Skeletal muscle tissue (tissue), 4 donors: Measurements from ENCODE around the gene DCUN1D5. TPM values are rescaled to one million over a fixed set of nuclear protein-coding genes. Genes with fewer than 3 reads are reported as not detected.

Experiments used
- H3K27ac ChIP-seq: one replicate; pipeline ENCODE4 v1.7.0; 2013; ENCODE audit warnings: mild to moderate bottlenecking, low read depth, low read length, inconsistent platforms
- H3K27me3 ChIP-seq, 3 donors: one replicate each; pipeline ENCODE4 v1.7.0; 2013; ENCODE audit warnings: low read length in 3 of 3; ENCODE audit not compliant: control insufficient read depth in 3 of 3, insufficient read depth in 3 of 3
- H3K36me3 ChIP-seq, 3 donors: one replicate each; pipeline ENCODE4 v1.7.0; 2013; ENCODE audit warnings: low read length in 3 of 3; ENCODE audit not compliant: control insufficient read depth in 3 of 3, insufficient read depth in 3 of 3
- H3K4me1 ChIP-seq, 3 donors: one replicate each; pipeline ENCODE4 v1.7.0; 2013; ENCODE audit warnings: low read length in 3 of 3, mild to moderate bottlenecking in 3 of 3; ENCODE audit not compliant: control insufficient read depth in 3 of 3, insufficient read depth in 3 of 3
- H3K4me3 ChIP-seq, 3 donors: one replicate each; pipeline ENCODE4 v1.7.0; 2013; ENCODE audit warnings: low read length in 3 of 3
- H3K9ac ChIP-seq, 3 donors: one replicate each; pipeline ENCODE4 v1.7.0; 2013; ENCODE audit warnings: low read length in 3 of 3, mild to moderate bottlenecking in 3 of 3, moderate library complexity in 2 of 3, low read depth in 1 of 3
- H3K9me3 ChIP-seq, 3 donors: one replicate each; pipeline ENCODE4 v1.7.0; 2013; ENCODE audit warnings: low read length in 3 of 3; ENCODE audit not compliant: control insufficient read depth in 3 of 3
- total RNA-seq: library from RNA; depleted of rRNA; stranded (reverse); fragments of >200 nt; gene quantifications from one replicate; pipeline ENCODE4 v1.2.3, GENCODE V29; 2014
- donor health status: Osteomylitis.

The DCUN1D5 gene
- 33.9 TPM for total RNA-seq

DNA sequence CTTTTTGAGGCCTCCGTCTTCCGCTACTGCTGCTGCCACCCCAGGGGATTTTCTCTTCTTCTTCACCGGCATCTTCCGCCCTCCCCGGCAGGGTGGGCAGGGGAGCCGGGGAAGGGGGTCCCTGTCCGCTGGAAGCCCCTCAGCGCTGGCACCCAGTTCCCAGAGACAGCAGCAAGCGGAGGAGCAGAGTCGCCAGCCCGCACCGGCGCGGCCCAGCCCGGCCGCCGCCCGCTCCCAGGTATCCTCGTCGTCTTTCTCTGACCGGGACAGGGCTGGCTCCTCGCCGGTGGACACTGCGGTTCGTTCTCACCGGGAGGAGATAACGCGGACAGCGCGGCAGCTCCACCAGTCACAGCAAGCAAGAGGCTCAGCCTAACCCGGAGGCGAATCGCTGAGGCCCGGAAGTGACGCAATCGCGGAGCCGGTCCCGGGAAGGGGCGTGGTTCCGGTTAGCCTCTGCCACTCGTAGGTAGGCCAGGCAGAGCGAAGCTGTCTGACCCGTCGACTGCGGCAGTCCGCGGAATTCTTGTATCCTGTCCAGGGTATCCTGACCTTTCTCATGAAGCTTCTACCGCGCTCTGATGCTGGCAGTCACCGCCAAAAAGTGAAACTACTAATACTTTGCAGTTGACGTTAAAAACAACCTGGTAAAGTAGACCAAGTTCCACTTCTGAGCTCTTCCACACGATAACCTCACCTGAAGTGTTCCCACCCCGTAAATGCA is at the start of gene DCUN1D5:
DCUN1D5 (minus strand) TSS at position 360 of the 724 bp plus-strand sequence; CDS start at position 72, 288 bp downstream.
- Histone ChIP-seq H3K9me3 (no peaks in the 10 kb centered on the region), H3K27me3 (peaks cover 0 to 11% (median 6%) of the 10 kb centered on the region in 3 donors), H3K4me3 (peak within 1 kb of the TSS; percentile 80 to 92 (median 83)), H3K9ac (peak within 1 kb of the TSS; percentile 87 to 93 (median 90)), H3K4me1 (peaks cover 5 to 16% (median 11%) of the 10 kb centered on the region in 3 donors), H3K27ac (peak within 1 kb of the TSS; percentile 80), H3K36me3 (peaks cover 0 to 4% (median 3%) of the 10 kb centered on the region in 3 donors)

DNA sequence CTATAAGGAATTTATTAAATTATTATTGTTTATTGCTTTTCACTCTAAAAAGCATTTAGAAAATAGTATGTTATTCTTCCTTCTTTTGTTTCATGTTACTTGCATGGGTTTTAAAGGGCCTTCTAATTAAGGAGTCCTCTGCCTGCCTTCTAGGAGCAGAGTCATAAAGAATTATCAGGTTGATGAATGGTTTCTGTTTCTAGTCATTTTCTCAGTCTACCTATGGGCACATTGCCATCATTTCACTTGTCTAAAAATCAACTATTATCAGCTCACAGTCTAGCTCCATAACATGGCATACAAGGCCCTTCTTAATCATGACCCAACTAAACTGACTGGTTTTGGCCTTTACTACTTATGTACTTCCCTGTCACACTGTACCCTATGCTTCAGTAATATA is 33.5 kb upstream of the DCUN1D5 start:
- Histone ChIP-seq H3K4me1 (no peaks in the 10 kb centered on the region), H3K9ac (no peak overlapping the region), H3K36me3 (peaks cover 0 to 6% (median 5%) of the 10 kb centered on the region in 3 donors), H3K4me3 (no peak overlapping the region), H3K27me3 (no peaks in the 10 kb centered on the region), H3K9me3 (no peaks in the 10 kb centered on the region), H3K27ac (no peak overlapping the region)

DNA sequence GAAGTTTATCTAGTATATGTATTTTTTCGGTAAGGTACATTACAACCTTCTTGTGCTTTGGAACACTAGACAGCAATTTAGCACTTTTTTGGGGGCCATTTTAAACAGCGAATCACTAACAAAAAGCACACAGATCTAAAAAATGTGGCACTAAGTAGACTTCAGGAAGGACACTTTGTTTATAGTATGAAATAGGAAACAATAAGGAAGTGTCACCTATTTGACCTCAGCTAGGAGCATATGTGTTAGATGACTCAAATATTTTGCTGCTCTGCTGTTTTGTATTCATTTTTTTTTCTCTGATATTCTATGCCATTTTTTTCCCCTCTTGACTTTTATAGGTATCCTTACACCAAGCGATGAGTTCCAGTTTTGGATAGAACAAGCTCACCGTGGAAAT is 22.9 kb upstream of the DCUN1D5 start:
- Histone ChIP-seq H3K9ac (no peak overlapping the region), H3K9me3 (no peaks in the 10 kb centered on the region), H3K27me3 (no peaks in the 10 kb centered on the region), H3K4me1 (peaks cover 0 to 1% (median under 1%) of the 10 kb centered on the region in 3 donors), H3K27ac (no peak overlapping the region), H3K36me3 (peaks cover 0 to 3% (median 0%) of the 10 kb centered on the region in 3 donors), H3K4me3 (no peak overlapping the region)

DNA sequence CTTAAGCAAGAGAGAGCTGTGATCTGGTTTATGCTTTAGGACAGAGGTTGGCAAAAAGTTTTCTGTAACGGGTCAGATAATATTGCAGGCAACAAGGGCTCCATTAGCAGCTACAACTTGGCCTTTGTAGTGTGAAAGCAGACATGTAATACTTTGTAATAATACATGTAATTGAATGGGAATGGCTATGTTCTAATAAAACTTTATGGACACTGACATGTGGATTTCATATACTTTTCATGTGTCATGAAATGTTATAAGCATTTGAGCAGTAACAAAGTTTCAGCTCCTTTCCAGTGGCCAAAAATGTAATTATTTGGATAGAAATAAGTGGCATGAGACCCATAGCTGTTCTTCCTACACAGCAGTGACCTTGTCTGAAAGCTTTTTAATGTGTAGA is 20.4 kb upstream of the DCUN1D5 start:
- Histone ChIP-seq H3K4me3 (no peak overlapping the region), H3K27me3 (no peaks in the 10 kb centered on the region), H3K9ac (no peak overlapping the region), H3K27ac (no peak overlapping the region), H3K36me3 (peaks cover 0 to 3% (median 0%) of the 10 kb centered on the region in 3 donors), H3K9me3 (no peaks in the 10 kb centered on the region), H3K4me1 (peaks cover 6 to 8% (median 8%) of the 10 kb centered on the region in 3 donors)

DNA sequence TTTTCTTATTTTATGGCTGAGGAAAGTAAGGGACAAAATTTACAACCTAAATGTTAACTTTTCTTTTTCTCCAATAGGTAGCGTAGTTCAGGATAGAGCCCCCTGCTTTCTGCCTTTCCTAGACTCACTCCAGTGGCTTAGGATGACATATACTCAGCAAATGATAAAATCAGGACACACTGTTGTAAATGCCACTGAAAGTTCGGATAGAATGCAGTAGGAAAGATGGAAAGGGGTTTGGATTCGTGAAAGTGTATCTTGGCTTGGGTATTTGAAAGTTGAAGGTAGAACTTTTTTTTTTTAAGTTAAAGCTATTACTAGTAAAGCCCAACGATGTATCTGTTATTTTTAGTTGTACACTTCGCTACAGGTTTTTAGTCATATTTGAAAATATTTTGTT is 19.4 kb upstream of the DCUN1D5 start:
- no peaks in the 10 kb centered on the region for H3K9me3 ChIP-seq
- no peak overlapping the region for H3K9ac ChIP-seq
- peaks cover 6 to 8% (median 8%) of the 10 kb centered on the region in 3 donors for H3K4me1 ChIP-seq
- H3K4me3 ChIP-seq, result no peak overlapping the region
- H3K36me3 ChIP-seq, result peaks cover 0 to 3% (median 0%) of the 10 kb centered on the region in 3 donors
- no peak overlapping the region for H3K27ac ChIP-seq
- H3K27me3 ChIP-seq, result no peaks in the 10 kb centered on the region

DNA sequence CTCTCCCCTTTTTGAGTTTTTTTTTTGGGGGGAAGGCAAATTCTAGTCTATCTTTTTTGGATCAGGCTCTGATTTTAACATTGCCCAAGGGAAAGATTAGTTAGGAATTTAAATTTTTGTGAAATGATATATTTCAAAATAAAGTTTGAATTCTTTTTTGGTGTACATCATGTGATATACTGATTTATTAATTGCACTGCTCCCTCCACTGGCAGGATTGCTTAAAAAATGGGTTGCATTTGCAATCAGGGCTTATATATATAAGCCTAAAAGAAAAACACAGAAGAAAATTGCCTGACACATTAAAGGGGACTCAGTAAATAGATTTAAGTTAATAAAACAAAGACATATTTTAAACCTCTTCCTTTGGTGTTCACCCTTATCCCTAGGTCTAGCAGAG is 18.4 kb upstream of the DCUN1D5 start:
- H3K9me3 ChIP-seq, result no peaks in the 10 kb centered on the region
- H3K27me3 ChIP-seq, result no peaks in the 10 kb centered on the region
- peaks cover 6 to 8% (median 8%) of the 10 kb centered on the region in 3 donors for H3K4me1 ChIP-seq
- H3K9ac ChIP-seq, result no peak overlapping the region
- peaks cover 0 to 3% (median 0%) of the 10 kb centered on the region in 3 donors for H3K36me3 ChIP-seq
- no peak overlapping the region for H3K27ac ChIP-seq
- no peak overlapping the region for H3K4me3 ChIP-seq

DNA sequence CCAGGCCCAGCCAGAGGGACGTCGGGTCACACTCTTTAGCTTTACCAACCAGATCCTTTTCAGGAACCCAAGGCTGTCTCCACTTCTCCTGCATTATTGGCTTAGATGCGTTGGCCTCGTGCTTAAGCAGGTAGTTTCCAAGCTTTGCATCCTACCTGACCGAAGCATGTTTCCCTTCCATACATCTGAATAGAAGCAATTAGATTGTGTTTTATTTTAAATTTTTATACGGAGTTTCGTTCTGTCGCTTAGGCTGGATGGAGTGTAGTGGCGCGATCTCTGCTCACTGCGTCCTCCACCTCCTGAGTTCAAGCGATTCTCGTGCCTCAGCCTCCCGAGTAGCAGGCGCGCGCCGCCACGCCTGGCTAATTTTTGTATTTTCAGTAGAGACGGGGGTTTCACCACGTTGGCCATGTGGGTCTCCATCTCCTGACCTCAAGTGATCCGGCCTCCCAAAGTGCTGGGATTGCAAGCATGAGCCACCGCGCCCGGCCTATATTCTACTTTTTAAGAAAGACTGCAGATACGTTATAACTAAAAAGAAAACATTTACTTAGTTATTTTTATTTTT is 17.9 kb upstream of the DCUN1D5 start:
- Histone ChIP-seq H3K27me3 (peaks cover 0 to 2% (median 0%) of the 10 kb centered on the region in 3 donors), H3K36me3 (peaks cover 0 to 3% (median 0%) of the 10 kb centered on the region in 3 donors), H3K9ac (peak overlapping the region; percentile 64 to 79 (median 79)), H3K9me3 (no peaks in the 10 kb centered on the region), H3K4me1 (peaks cover 6 to 8% (median 8%) of the 10 kb centered on the region in 3 donors), H3K4me3 (peak overlapping the region; percentile 88 to 97 (median 88)), H3K27ac (peak overlapping the region; percentile 59)

DNA sequence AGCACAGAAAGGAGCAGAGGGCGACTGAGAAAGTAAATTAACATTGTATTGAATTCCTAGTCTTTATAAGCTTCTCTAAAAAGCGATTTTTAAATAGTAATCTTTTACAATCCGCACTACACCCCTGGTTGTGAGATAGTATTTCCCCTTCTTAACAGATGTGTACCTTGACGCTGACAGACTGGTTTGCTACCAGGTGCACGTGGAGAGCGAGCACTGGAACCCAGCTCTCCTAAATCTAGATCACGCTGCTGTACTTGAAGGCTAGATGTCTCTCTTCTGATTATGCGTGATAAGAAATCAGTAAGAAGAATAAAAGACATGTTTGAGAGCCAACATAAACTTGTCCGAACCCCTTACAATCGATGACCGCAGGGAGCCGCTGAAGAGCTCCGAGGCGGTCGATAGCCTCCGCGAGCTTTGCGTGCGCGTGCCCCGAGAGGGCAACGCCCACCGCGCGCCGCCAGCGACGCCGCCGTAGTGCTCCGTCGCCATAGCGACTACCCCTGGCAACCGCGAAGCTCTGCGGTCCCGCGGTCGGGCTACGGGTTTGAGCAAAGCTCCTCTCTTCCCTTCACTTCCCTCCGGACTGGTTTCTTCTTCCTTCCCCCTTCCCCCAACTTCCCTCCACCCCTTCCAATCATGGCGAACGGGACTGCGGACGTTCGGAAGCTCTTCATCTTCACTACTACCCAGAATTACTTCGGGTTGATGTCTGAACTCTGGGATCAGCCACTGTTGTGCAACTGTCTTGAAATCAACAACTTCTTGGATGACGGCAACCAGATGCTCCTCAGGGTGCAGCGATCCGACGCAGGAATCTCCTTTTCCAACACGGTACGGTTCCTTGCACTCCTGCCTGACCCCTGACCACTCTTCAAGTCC is 17.2 kb upstream of the DCUN1D5 start, which contains the start of gene DYNC2H1:
DYNC2H1 (plus strand) TSS at position 494 of the 885 bp plus-strand sequence; CDS start at position 643, 149 bp downstream.
- H3K27me3 ChIP-seq, result peaks cover 0 to 7% (median 0%) of the 10 kb centered on the region in 3 donors
- peaks cover 6 to 8% (median 8%) of the 10 kb centered on the region in 3 donors for H3K4me1 ChIP-seq
- no peaks in the 10 kb centered on the region for H3K36me3 ChIP-seq
- no peaks in the 10 kb centered on the region for H3K9me3 ChIP-seq
- peak within 1 kb of the TSS; percentile 59 for H3K27ac ChIP-seq
- peak within 1 kb of the TSS; percentile 64 to 79 (median 79) for H3K9ac ChIP-seq
- H3K4me3 ChIP-seq, result peak within 1 kb of the TSS; percentile 88 to 97 (median 88)

DNA sequence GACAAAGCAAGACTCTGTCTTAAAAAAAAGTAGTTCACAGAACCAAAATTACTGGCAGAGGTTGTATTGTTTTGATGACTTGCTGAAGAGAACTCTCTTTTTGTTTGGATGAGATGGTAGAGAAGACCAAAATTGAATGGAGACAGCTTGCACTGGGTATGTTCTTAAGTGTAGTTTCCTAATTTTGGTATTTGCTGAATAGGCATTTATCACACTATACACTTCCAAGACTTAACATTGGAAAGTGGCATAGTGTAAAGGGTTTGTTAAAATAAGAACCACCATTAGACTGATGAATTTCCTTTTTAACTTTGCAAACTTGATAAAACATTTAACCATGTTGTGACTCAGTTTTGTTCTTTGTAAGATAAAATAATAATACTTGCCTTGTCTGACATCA is 5.3 kb upstream of the DCUN1D5 start:
- H3K27me3 ChIP-seq, result peaks cover 4 to 11% (median 6%) of the 10 kb centered on the region in 3 donors
- no peaks in the 10 kb centered on the region for H3K36me3 ChIP-seq
- peaks cover 0 to 4% (median 0%) of the 10 kb centered on the region in 3 donors for H3K4me1 ChIP-seq
- no peaks in the 10 kb centered on the region for H3K9me3 ChIP-seq
- H3K9ac ChIP-seq, result no peak overlapping the region
- no peak overlapping the region for H3K4me3 ChIP-seq
- no peak overlapping the region for H3K27ac ChIP-seq
